GM10266 (cell line): ENCODE measurements around the gene CAMTA1.

ENCODE experiments used
- DNase-seq: peaks from one replicate; pipeline ENCODE4 v3.0.0; 2012; ENCODE audit errors: extremely low spot score
- TF ChIP-seq, protein P1 (sequence below): IDR thresholded peaks from 2 replicates; pipeline ENCODE4 v1.5.1; 2012; ENCODE audit warnings: mild to moderate bottlenecking, low read depth; ENCODE audit not compliant: control insufficient read depth, insufficient read depth; ENCODE audit errors: missing control alignments

Gene CAMTA1

GRCh38 chr1:7207875-7208646, 422.8 kb downstream of the CAMTA1 start:
- TF ChIP-seq, protein P1, sequence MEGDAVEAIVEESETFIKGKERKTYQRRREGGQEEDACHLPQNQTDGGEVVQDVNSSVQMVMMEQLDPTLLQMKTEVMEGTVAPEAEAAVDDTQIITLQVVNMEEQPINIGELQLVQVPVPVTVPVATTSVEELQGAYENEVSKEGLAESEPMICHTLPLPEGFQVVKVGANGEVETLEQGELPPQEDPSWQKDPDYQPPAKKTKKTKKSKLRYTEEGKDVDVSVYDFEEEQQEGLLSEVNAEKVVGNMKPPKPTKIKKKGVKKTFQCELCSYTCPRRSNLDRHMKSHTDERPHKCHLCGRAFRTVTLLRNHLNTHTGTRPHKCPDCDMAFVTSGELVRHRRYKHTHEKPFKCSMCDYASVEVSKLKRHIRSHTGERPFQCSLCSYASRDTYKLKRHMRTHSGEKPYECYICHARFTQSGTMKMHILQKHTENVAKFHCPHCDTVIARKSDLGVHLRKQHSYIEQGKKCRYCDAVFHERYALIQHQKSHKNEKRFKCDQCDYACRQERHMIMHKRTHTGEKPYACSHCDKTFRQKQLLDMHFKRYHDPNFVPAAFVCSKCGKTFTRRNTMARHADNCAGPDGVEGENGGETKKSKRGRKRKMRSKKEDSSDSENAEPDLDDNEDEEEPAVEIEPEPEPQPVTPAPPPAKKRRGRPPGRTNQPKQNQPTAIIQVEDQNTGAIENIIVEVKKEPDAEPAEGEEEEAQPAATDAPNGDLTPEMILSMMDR = peak; percentile 50
- peak; percentile 43 for DNase-seq

- TF ChIP-seq, protein P1 = no peak
- DNase-seq = no peak
Observed at GRCh38 chr1:7208647-7209180, 423.5 kb downstream of the CAMTA1 start.

DNA sequence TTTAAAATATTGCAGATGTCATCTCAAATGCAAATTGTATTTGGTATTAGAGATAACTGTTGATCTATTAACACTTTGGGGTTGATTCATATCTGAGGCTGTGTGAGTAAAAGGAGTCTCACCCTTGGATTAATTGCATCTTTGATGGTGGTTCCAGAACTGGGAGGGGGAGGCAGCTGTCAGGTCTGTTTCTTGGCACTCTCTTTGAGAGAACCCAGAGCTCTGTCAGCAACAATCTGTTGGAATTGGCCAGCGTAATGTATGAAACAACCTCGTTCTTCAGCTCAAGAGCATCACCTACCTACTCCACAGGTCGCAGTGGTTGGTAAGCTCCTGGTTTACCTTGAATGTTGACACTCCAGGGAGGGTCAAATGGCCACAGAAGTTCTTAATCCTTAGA, 424.1 kb downstream of the CAMTA1 start:
- DNase-seq = no peak
- TF ChIP-seq, protein P1 = no peak

DNA sequence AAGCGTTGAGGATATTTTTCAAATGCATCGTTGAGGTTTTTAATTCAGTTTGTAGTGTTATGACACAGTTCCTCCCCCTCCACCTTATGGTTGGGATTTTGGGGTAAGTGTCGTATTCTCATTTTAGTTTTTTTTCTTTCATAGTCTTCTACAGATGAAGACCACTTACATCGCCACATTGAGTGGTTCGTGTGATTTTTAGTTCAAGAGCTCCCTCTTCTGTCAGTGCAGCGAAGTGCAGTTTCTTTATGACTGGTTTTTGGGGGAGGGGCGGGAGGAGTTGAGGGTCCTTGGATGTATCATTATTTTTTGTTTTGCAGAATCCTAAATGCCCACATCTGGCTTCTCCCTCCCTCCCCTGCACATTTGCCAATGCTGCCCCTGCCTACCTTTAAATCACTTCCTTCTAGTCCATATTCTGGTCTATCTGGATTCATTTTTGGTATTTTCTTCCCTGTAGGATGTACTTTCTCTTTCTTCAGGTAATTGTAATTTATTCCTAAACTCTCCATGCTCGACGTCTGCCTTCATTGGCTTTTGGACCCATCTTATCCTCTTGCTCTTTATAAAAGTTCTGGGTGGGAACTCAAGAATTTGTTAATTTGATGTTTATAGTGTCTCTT, 433.1 kb downstream of the CAMTA1 start:
- peak; percentile 38 for DNase-seq
- TF ChIP-seq, protein P1 = peak; percentile 76

GRCh38 chr1:7219031-7219430, 433.8 kb downstream of the CAMTA1 start:
- TF ChIP-seq, protein P1 = no peak
- no peak for DNase-seq

- TF ChIP-seq, protein P1 = no peak
- no peak for DNase-seq
Observed at GRCh38 chr1:7220007-7220406, 434.8 kb downstream of the CAMTA1 start.
